HepG2 (cell line): ENCODE data around the gene GLRX2.
"Not testable (repeated sequence)": the region's sequence is repeated elsewhere in the genome, so short reads cannot be mapped to it uniquely, and the experiment has no call there.

ENCODE experiments used
- CENPT ChIP-seq: sonication (generic); formaldehyde crosslinking; IDR thresholded peaks from 2 replicates; pipeline ENCODE4 v1.8.0; 2022; ENCODE audit warnings: low read depth, mild to moderate bottlenecking, moderate library complexity, missing genetic modification reagents
- POLR2AphosphoS5 ChIP-seq: IDR thresholded peaks from 2 replicates; pipeline ENCODE4 v1.6.1; 2012; ENCODE audit warnings: low read depth, low read length
- TRIM22 ChIP-seq: fragments of 450-650 bp; IDR thresholded peaks from 2 replicates; pipeline ENCODE4 v1.6.1; 2017

GRCh38 chr1:193117167-193117566 lies 12.0 kb upstream of the GLRX2 start:
- TF ChIP-seq CENPT (CRISPR knock-in tag); POLR2AphosphoS5; TRIM22: not testable (repeated sequence)
